DMS114 treated with DMSO at 0.1 percent for 48 hours (cell line): ENCODE measurements around the gene PRSS27.
A peak's percentile ranks its signal among the peaks of the same experiment; 100 is the strongest.

Experiments used
- DNase-seq: peaks from one replicate; lab custom pipeline; 2025; ENCODE audit not compliant: unreplicated experiment; lab: John Stamatoyannopoulos, UW

PRSS27 gene

DNA sequence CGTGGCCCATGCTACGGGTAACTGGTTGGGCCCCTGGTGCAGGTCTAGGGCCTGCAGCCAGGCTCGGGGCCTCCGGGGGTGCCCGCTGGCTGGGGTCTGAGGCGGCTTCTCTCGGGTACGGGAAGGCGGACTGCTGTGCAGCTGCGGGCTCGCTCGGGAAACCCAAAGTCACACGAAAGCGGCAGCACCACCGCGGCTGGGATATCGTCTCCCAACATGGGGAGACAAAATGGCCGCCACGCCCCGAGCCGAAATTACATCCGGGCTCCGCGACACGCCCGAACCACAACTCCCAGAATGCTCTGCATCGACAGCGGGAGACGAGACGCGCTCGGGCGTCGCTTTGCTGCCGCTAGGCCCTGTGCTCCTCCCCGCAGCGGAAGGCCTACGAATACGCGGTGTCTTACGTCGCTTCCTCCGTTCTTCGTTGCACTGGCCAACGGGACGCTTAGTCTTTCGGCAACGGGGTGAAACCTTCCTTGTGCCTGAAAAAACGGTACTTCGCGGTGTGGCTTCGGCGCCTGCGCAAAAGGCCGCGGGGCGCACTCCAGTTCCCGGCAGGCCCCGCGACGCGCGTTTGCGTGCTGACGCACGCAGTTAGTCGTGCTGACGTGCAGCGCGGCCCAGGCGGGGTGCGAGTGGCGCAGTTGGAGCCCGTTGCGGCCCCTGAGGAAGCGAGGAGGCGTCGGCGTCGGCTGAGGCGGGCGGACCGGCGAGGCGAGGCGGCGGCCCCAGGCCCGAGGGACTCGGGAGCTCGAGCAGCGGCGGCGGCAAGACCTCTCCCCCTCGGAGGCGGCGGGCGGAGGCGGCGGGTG is 32.2 kb upstream of the PRSS27 start, which contains the start of gene SRRM2:
Gene SRRM2 (plus strand): TSS at position 604 of the 815 bp plus-strand sequence. CDS start 3,727 bp downstream, outside the sequence.
- peak; percentile 97 for DNase-seq

GRCh38 chr16:2751577-2752034 is 31.6 kb upstream of the PRSS27 start:
- DNase-seq: no peak

DNA sequence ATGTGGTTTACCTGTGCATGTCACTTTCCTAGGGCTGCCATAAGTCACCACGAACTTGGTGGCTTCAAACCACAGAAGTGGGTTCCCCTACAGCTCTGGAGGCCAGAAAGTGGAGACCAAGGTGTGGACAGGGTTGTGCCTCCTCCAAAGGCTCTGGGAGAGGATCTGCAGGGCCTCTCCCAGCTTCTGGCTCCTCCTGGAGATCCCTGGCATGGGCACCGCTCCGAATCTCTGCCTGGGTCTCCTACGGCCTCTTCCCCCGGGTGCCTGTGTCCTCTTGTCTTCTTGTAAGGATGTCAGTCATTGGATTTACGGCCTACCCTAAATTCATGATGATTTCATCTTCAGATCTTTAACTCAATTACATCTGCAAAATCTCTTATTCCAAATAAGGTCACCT is 29.9 kb upstream of the PRSS27 start:
- no peak for DNase-seq

DNA sequence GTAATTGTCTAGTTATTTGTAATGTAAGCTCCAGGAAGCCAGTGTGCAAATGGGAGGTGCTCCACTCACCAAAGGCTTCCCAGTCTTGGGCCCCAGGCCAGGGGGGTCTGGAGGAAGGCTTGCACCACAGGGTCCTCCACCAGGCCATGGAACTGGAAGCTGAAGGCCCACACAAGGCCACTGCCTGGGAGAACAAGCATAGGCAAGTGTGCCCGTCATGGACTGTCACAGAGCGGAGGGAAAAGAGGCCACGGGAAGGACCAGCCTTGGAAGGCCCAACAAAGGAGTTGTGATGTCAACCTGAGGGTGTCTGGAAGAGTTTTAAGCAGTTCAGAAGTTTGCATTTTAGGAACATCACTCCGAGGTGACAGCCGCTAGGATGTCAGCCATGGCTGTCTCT is 29.5 kb upstream of the PRSS27 start:
- no peak for DNase-seq

DNA sequence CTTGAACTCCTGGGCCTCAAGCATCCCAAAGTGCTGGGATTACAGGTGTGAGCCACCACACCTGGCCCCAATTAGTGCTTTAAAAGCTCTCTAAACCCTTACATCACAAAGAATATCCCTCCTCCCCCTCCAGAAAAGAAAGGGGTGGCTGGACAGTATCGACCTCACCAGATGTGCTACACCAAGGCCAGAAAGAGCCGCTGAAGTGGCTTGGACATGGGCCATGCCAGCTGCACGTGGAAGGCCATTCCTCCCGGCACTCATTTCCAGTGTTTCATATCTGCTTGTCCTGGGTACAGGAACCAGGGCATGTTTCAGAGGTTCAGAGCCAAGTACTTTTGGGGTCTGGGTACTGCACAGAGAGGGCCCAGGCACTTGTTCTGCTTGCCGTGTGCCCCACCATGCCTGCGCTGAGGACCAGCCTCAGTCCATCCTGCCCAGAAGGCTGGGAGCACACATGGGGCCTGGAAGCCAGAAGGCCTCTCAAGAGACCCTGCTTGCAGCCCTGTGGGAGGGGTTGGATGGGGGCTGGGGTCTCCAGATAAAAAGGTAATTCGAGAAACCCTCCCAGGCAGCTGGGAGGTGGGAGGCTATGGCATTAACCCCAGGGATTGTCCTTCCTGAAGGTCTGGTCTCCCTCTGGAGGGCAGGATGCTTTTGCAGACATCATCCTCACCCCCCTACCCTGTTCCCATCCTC is 28.9 kb upstream of the PRSS27 start:
- no peak for DNase-seq

GRCh38 chr16:2745961-2746360 is 25.9 kb upstream of the PRSS27 start:
- no peak for DNase-seq

GRCh38 chr16:2745116-2745890 is 25.3 kb upstream of the PRSS27 start:
- DNase-seq: no peak

DNA sequence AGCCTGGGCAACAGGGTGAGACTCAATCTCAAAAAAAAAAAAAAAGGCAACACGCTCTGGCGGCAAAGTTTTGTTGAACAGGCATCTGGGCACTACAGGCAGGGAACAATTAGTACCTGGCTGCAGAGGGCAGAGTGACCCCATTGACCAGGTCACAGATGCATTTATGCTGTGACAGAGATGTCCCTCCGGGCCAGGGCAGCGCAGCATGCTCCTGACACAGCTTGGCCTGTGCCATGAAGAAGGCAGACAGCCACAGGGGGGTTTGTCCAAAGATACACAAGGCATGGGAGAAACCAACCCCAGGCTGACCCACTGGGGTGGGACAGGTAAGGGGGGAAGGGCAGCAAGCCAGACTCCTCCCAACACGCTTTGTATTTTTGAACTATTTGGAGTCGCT is 24.7 kb upstream of the PRSS27 start:
- DNase-seq: no peak

DNA sequence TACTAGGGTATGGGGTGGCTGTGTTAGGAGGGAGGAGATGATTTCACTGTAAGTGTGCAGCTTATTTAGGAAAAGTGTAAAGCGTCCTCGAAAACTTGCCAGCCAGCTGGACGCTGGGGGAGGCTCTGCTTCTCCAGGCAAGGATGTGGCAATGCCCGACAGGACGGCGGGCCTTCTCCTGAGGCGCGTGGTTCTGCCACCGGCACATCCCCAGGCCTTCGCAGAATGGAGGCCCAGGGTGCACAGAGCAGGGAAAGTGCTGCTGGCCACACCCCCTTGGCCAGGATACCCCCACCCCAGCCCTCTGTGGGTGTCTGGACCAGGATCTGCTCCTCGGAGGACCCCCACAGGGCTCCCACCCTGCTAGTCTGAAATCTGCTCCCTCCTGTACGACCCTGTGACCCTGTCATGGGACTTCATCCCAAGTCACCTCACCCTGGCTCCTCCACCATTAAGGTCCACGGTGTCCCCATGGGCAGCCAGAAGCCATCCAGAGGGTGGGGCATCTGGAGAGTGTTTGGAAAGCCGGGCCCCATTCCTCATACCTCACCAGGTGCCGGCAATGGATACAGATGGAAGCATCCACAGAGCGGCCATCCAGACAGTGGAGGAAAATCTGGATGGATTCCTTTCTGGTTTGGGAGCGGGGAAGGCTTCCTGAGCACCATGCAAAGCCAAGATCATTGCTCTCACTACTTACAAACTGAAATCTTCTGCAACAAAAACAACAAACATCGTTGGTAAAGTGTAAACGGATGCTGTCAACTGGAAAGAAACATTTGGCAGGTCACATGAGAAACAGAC is 23.2 kb upstream of the PRSS27 start:
- no peak for DNase-seq

GRCh38 chr16:2742323-2743006 is 22.4 kb upstream of the PRSS27 start:
- DNase-seq: no peak

- no peak for DNase-seq
Measured at GRCh38 chr16:2741168-2741567, 21.1 kb upstream of the PRSS27 start.

DNA sequence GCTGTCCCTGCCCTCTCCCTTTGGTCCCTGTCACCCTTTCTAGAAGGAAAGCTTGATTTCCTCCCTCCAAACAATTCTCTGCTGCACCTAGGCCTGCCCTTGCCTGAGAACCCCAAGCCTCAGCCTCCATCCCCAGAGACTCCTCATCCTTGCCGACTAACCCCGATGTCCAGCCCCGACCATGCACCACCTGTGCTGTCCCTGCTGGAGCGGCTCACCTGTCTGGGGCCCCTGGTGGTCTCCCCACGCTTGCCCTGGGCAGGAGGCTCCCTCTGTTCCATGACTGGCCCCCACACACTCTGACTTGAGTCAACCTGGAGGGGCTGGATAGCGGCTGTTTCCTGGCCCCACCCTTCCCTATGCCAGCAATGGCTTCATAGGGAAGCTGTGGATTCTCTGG is 20.5 kb upstream of the PRSS27 start:
- no peak for DNase-seq

- DNase-seq: no peak
Measured at GRCh38 chr16:2739625-2740430, 19.8 kb upstream of the PRSS27 start.

- DNase-seq: no peak
Measured at GRCh38 chr16:2738615-2739014, 18.6 kb upstream of the PRSS27 start.

DNA sequence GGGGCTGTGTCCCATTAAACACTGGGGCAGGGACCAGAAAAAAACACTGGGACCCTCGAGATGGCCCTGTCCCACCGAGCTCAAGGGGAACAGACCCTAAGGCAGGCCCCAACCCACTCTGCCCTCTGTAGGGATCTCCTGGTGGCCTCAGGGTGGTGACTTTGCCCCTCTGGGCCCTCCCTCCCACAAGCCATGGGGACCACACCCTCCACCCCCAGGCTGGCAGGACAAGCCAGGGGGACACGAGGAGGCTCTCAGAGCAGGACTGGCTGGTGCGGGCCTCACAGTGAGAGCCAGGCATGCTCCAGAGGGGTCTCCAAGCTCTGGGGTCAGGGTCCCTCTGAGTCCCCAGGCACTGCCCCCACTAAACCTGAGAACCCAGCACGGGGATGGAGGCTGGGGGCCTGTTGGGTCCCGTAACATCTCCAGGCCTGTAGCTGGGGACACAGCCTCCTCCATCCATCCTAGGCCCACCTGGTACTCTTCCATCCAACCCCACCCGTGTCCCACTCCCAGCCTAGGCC is 17.9 kb upstream of the PRSS27 start:
- DNase-seq: no peak

DNA sequence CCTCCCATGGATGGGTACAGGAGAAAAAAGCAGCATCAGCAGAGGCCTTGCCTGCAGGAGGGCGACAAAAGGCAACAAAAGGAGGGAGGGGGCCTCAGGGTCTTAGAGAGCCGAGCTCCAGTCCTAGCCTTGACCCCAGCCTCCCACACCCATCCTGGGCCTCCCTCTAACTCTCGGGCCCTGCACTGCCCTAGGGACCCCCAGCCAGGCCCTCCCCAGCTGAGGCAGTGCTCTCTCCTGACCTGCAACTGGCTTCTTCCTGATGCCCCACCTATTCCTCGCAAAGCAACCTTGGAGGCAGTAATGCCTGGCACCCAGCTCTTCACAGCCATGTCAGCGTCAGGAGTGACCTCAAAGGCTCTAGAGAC is 17.2 kb upstream of the PRSS27 start:
- no peak for DNase-seq

GRCh38 chr16:2736476-2737237 is 16.6 kb upstream of the PRSS27 start:
- DNase-seq: no peak

GRCh38 chr16:2734844-2735515 is 15.0 kb upstream of the PRSS27 start:
- DNase-seq: no peak
